Neuron (in vitro differentiated cells): ENCODE data around the gene ACACA.

Experiments
- H2AFZ ChIP-seq: one replicate; pipeline ENCODE4 v1.6.1; 2013; ENCODE audit warnings: low read depth, mild to moderate bottlenecking, inconsistent platforms, low read length, moderate library complexity
- H3K27me3 ChIP-seq: one replicate; pipeline ENCODE4 v1.6.1; 2013; ENCODE audit warnings: low read length; ENCODE audit not compliant: insufficient read depth
- H3K36me3 ChIP-seq: one replicate; pipeline ENCODE4 v1.6.1; 2013; ENCODE audit warnings: low read length; ENCODE audit not compliant: insufficient read depth
- H3K4me1 ChIP-seq: one replicate; pipeline ENCODE4 v1.6.1; 2013; ENCODE audit warnings: low read length; ENCODE audit not compliant: insufficient read depth
- H3K4me3 ChIP-seq: 2 replicates; pipeline ENCODE4 v1.5.1; 2013; ENCODE audit warnings: mild to moderate bottlenecking, low read length, moderate library complexity
- H3K9me3 ChIP-seq: one replicate; pipeline ENCODE4 v1.6.1; 2013; ENCODE audit warnings: low read length

ACACA gene

DNA sequence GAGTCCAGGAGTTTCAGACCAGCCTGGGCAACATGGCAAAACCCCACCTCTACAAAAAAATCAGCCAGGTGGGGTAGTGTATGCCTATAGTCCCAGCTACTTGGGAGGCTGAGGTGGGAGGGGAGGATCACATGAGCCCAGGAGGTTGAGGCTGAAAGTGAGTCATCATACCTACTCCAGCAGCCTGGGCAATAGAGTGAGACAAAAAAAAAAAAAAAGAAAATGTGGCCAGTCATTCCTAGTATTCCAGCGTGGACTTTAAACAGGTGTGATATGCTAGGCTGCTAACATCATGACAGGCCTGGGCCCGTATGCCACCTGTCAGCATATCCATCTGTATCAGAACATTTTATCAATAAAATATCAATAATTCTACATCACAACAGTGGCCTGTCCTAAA is 314.6 kb downstream of the ACACA start:
- peaks cover 47% of the 10 kb centered on the region for H3K36me3 ChIP-seq
- no peaks in the 10 kb centered on the region for H3K9me3 ChIP-seq
- H3K4me1 ChIP-seq: peaks cover 10% of the 10 kb centered on the region
- no peak overlapping the region for H2AFZ ChIP-seq
- H3K4me3 ChIP-seq: no peak overlapping the region
- H3K27me3 ChIP-seq: no peaks in the 10 kb centered on the region

DNA sequence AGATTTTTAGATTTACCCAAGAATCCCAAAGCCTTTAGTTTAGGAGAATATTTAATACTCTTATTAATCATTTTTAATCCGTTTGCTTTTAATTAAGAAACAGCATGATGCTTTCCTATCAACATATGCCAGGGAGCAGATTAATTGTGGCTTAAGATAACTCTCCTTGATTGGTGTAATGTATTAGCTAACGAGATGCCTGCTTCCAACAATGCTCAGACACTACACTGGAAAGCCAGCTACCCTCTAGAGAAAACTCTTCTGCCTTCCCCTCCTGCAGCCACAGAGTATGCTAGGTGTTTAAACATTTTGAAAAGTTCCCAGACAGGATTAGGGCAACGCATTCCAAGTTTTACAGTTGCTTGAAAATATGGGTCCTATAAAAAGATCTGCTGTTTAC is 315.7 kb downstream of the ACACA start:
- no peak overlapping the region for H3K4me3 ChIP-seq
- no peak overlapping the region for H2AFZ ChIP-seq
- H3K36me3 ChIP-seq: peaks cover 47% of the 10 kb centered on the region
- no peaks in the 10 kb centered on the region for H3K9me3 ChIP-seq
- H3K27me3 ChIP-seq: no peaks in the 10 kb centered on the region
- H3K4me1 ChIP-seq: peaks cover 10% of the 10 kb centered on the region

DNA sequence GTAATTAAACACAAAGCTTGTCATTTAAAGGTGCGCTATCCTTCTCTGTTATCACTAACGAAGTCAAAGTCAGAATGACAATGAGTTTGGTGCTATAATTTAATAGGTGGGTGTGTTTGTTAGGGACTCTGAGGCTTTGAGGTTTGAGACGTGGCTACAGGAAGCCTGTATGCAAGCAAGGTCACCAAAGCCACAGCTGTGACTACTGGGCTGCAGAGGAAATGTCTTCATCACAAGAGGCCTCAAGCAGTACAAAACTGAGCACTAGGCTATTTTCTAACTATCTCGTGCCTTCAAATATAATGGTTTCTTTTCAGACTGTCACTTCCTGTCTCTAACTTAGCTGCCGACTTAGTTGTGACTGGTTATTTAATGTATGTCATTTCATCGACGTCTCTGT is 316.7 kb downstream of the ACACA start:
- H3K4me3 ChIP-seq: no peak overlapping the region
- no peaks in the 10 kb centered on the region for H3K27me3 ChIP-seq
- H3K4me1 ChIP-seq: peaks cover 10% of the 10 kb centered on the region
- H3K36me3 ChIP-seq: peaks cover 47% of the 10 kb centered on the region
- no peak overlapping the region for H2AFZ ChIP-seq
- no peaks in the 10 kb centered on the region for H3K9me3 ChIP-seq

- H3K9me3 ChIP-seq: no peaks in the 10 kb centered on the region
- H3K27me3 ChIP-seq: no peaks in the 10 kb centered on the region
- peaks cover 10% of the 10 kb centered on the region for H3K4me1 ChIP-seq
- H3K4me3 ChIP-seq: no peak overlapping the region
- no peak overlapping the region for H2AFZ ChIP-seq
- H3K36me3 ChIP-seq: peaks cover 38% of the 10 kb centered on the region
Observed at GRCh38 chr17:37088913-37089312, 317.7 kb downstream of the ACACA start.

DNA sequence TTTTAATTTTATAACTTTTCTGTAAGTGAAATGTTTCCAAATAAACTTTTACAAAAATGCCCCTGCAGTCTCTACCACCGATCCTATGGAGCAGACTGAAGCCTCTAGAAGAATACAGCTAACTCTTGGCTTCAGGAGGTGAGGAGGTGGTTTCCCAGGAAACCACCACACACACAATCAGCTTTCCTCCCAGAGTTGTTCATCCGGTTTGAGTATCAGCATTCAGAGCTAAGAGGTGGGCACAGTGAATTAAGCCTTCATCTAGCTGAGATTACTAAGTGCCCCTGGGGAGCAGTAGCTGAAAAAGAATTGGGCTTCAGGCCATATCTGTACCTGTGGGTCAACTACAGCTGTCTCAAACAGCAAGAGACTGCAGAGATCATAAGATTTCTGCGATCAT is 318.2 kb downstream of the ACACA start:
- no peak overlapping the region for H2AFZ ChIP-seq
- no peaks in the 10 kb centered on the region for H3K9me3 ChIP-seq
- H3K4me3 ChIP-seq: no peak overlapping the region
- no peaks in the 10 kb centered on the region for H3K27me3 ChIP-seq
- H3K4me1 ChIP-seq: peaks cover 10% of the 10 kb centered on the region
- H3K36me3 ChIP-seq: peaks cover 35% of the 10 kb centered on the region

- Histone ChIP-seq H3K4me3 (no peak overlapping the region), H3K27me3 (no peaks in the 10 kb centered on the region), H3K9me3 (no peaks in the 10 kb centered on the region), H3K4me1 (peaks cover 10% of the 10 kb centered on the region), H2AFZ (no peak overlapping the region), H3K36me3 (peaks cover 29% of the 10 kb centered on the region)
Observed at GRCh38 chr17:37087683-37088082, 319.0 kb downstream of the ACACA start.

GRCh38 chr17:37086948-37087347 is 319.7 kb downstream of the ACACA start:
- H3K9me3 ChIP-seq: no peaks in the 10 kb centered on the region
- H3K4me1 ChIP-seq: peaks cover 10% of the 10 kb centered on the region
- H3K36me3 ChIP-seq: peaks cover 29% of the 10 kb centered on the region

GRCh38 chr17:37086334-37086733 is 320.3 kb downstream of the ACACA start:
- Histone ChIP-seq H3K27me3 (no peaks in the 10 kb centered on the region), H3K4me1 (peaks cover 10% of the 10 kb centered on the region), H3K4me3 (no peak overlapping the region), H3K36me3 (peaks cover 29% of the 10 kb centered on the region), H3K9me3 (no peaks in the 10 kb centered on the region), H2AFZ (no peak overlapping the region)

More at GRCh38 chr17:37086948-37087347, 319.7 kb downstream of the ACACA start:
- Histone ChIP-seq H3K27me3 (no peaks in the 10 kb centered on the region), H2AFZ (no peak overlapping the region), H3K4me3 (no peak overlapping the region)

- peaks cover 10% of the 10 kb centered on the region for H3K4me1 ChIP-seq
- H2AFZ ChIP-seq: no peak overlapping the region
- H3K27me3 ChIP-seq: no peaks in the 10 kb centered on the region
- H3K36me3 ChIP-seq: peaks cover 26% of the 10 kb centered on the region
- H3K9me3 ChIP-seq: no peaks in the 10 kb centered on the region
- H3K4me3 ChIP-seq: no peak overlapping the region
Observed at GRCh38 chr17:37084372-37084771, 322.3 kb downstream of the ACACA start.

DNA sequence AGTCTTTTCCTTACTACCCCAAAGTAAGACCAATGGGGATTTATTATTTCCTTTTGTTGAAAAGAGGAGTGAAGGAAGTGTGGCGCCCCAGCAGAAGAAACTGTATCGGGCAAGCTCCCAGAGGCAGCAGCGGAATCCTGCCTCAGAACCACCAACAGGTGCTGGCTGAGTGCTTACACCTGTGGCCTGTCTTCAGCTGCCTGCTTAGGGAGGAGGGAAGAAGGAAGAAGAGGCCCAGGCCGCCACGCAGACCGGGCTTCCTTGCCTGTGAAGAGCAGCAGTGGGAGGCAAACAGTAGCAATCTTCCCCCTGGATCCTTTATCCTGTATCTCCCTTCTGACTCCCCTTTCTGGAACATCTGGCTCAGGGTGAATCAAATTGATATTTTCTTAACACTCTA is 323.2 kb downstream of the ACACA start:
- Histone ChIP-seq H3K4me3 (no peak overlapping the region), H3K4me1 (peaks cover 3% of the 10 kb centered on the region), H3K9me3 (no peaks in the 10 kb centered on the region), H2AFZ (no peak overlapping the region), H3K36me3 (peaks cover 26% of the 10 kb centered on the region), H3K27me3 (no peaks in the 10 kb centered on the region)

GRCh38 chr17:37082985-37083384 is 323.7 kb downstream of the ACACA start:
- Histone ChIP-seq H3K4me3 (no peak overlapping the region), H2AFZ (no peak overlapping the region), H3K27me3 (no peaks in the 10 kb centered on the region), H3K4me1 (no peaks in the 10 kb centered on the region), H3K9me3 (no peaks in the 10 kb centered on the region), H3K36me3 (peaks cover 26% of the 10 kb centered on the region)

DNA sequence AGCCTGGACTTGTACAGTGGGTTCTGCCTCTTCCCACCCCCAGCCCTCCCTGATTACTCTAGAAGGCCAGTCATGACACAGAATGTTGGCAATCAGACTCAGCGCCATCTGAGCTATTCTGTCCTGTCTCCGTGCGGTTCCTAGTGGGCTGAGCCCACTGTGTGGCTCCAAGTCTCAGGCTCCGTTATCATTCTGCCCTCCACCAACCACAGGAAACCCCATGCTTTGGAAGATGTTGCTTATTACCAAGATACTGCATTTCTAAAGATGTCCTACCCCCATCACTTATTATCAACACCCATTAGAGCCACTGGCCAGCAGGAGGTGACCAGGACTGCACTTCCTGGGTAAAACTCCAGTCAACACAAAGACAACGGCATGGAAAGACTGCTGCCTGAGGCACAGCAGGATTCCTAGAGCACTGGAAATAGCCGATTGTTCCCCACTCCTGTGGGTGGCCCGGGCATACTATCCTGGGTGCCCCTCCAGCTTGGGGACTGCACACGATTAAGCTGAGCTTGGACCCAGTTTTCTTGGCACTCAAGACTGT is 324.2 kb downstream of the ACACA start:
- H3K4me1 ChIP-seq: no peaks in the 10 kb centered on the region
- no peak overlapping the region for H2AFZ ChIP-seq
- H3K27me3 ChIP-seq: no peaks in the 10 kb centered on the region
- no peak overlapping the region for H3K4me3 ChIP-seq
- no peaks in the 10 kb centered on the region for H3K9me3 ChIP-seq
- H3K36me3 ChIP-seq: peaks cover 22% of the 10 kb centered on the region

GRCh38 chr17:37081287-37081686 is 325.3 kb downstream of the ACACA start:
- H3K27me3 ChIP-seq: no peaks in the 10 kb centered on the region
- no peak overlapping the region for H3K4me3 ChIP-seq

DNA sequence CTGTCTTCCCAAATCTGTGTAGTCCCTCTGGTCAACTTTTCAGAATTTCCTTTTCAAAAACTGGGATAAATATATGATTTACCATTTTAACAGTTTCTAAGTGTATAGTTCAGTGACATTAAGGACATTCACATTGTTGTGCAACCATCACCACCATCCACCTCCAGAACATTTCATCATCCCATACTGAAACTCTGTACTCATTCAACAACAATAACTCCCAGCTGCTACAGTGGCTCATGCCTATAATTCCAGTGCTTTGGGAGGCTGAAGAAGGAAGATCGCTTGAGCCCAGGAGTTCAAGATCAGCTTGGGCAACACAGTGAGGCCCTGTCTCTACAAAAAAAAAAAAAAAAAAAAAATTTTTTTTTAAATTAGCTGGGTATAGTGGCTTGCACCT is 326.9 kb downstream of the ACACA start:
- no peaks in the 10 kb centered on the region for H3K9me3 ChIP-seq

More at GRCh38 chr17:37081287-37081686, 325.3 kb downstream of the ACACA start:
- Histone ChIP-seq H3K9me3 (no peaks in the 10 kb centered on the region), H3K36me3 (peaks cover 11% of the 10 kb centered on the region), H2AFZ (no peak overlapping the region), H3K4me1 (no peaks in the 10 kb centered on the region)

More for the DNA sequence above, 326.9 kb downstream of the ACACA start:
- H2AFZ ChIP-seq: no peak overlapping the region
- no peak overlapping the region for H3K4me3 ChIP-seq
- no peaks in the 10 kb centered on the region for H3K27me3 ChIP-seq
- no peaks in the 10 kb centered on the region for H3K36me3 ChIP-seq
- H3K4me1 ChIP-seq: no peaks in the 10 kb centered on the region
